NB4 (cell line): ENCODE data around the gene CDK11A.

Experiments used
- POLR2A ChIP-seq: IDR thresholded peaks from 2 replicates; pipeline ENCODE4 v1.6.1; 2011; ENCODE audit warnings: mild to moderate bottlenecking; ENCODE audit not compliant: insufficient read length; ENCODE audit errors: extremely low read depth
- TF ChIP-seq, protein P1 (sequence below): IDR thresholded peaks from one replicate; pipeline ENCODE4 v1.5.1; 2012; ENCODE audit warnings: low read depth, low read length

DNA sequence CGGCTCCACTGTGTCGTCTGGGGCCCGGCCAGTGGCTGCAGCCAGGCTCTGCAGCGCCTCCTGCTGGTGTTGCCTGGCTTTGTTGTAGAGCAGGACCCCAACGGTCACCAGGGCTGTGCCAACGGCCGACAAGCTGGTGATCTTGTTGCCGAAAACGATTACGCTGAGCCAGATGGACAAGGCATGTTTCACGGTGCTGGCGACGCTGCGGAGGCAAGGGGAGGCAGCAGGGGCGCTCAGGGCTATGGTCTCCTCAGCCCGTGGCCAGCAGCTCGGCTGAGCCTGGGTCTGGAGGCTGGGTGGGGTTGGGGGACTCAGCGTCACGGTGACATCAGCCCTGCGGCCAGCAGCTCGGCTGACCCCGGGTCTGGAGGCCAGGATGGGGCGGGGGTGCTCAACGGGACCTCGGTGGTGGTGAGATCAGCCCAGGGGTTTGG lies 58.3 kb downstream of the CDK11A start:
- no peak for TF ChIP-seq POLR2A
- TF ChIP-seq, protein P1, sequence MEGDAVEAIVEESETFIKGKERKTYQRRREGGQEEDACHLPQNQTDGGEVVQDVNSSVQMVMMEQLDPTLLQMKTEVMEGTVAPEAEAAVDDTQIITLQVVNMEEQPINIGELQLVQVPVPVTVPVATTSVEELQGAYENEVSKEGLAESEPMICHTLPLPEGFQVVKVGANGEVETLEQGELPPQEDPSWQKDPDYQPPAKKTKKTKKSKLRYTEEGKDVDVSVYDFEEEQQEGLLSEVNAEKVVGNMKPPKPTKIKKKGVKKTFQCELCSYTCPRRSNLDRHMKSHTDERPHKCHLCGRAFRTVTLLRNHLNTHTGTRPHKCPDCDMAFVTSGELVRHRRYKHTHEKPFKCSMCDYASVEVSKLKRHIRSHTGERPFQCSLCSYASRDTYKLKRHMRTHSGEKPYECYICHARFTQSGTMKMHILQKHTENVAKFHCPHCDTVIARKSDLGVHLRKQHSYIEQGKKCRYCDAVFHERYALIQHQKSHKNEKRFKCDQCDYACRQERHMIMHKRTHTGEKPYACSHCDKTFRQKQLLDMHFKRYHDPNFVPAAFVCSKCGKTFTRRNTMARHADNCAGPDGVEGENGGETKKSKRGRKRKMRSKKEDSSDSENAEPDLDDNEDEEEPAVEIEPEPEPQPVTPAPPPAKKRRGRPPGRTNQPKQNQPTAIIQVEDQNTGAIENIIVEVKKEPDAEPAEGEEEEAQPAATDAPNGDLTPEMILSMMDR, result peak; percentile 49
